Measurements from ENCODE around the gene ARAP3.

GRCh38 chr5:141635646-141636045 lies 46.4 kb downstream of the ARAP3 start:
- TF ChIP-seq CTCF (IDR thresholded peaks at IDR 0.05; ENCODE audit: extremely low read depth in 1 of 2, insufficient read depth in 1 of 2, low read depth in 1 of 2, low read length in 2 of 2) (no peak), POLR2A (IDR thresholded peaks at IDR 0.05; ENCODE audit: low read depth, low read length) (no peak), EZH2 (IDR thresholded peaks at IDR 0.05; ENCODE audit: borderline replicate concordance, low read depth, low read length, severe bottlenecking) (no peak), JUN (IDR thresholded peaks at IDR 0.05; ENCODE audit: borderline replicate concordance, insufficient read depth, insufficient read length, low read depth) (no peak), POLR2AphosphoS5 (IDR thresholded peaks at IDR 0.05; ENCODE audit: insufficient read depth, low read depth, low read length) (no peak), GATA2 (IDR thresholded peaks at IDR 0.05; ENCODE audit: insufficient read depth, insufficient read length, low read depth, low read length) (no peak), MAX (IDR thresholded peaks at IDR 0.05; ENCODE audit: insufficient read depth, insufficient read length) (no peak), MYC (IDR thresholded peaks at IDR 0.05; ENCODE audit: low read depth, low read length) (no peak), FOS (IDR thresholded peaks at IDR 0.05; ENCODE audit: borderline replicate concordance, insufficient read depth, low read length) (no peak)

Data from endothelial cell of umbilical vein (primary cell).